HepG2 (cell line): Measurements from ENCODE around the gene NDUFV1. TPM values are rescaled to one million over a fixed set of nuclear protein-coding genes. Genes with fewer than 3 reads are reported as not detected.
A peak's percentile ranks its signal among the peaks of the same experiment; 100 is the strongest.

Source experiments
- ATAC-seq: fragments of 200-7000 bp; cut with Tn5 transposase; 3 replicates; pipeline ENCODE4 v1.9.1; 2020; ENCODE audit warnings: mild to moderate bottlenecking, moderate library complexity
- BruUV-seq: library from RNA; stranded (reverse); fragments of 400-500 nt; replicated peaks from 2 replicates; lab custom pipeline; 2021; lab: Mats Ljungman, UMichigan
- CTCF ChIA-PET: fragments of 300-600 bp; formaldehyde crosslinking; extraction: SDS; loops from one replicate; lab custom pipeline; 2021; ENCODE audit warnings: low total read pairs, inconsistent platforms, low intra/inter-chr PET ratio; lab: Yijun Ruan, JAX
- POLR2A ChIA-PET: fragments of 350-600 bp; sonication (Branson Sonifier 250); formaldehyde crosslinking; loops from one replicate; lab custom pipeline; 2020; ENCODE audit warnings: antibody characterized with exemption, inconsistent platforms; lab: Yijun Ruan, JAX
- DNase-seq: peaks from one replicate; pipeline ENCODE4 v3.0.0-alpha.2; 2015; ENCODE audit warnings: low spot score
- FAIRE-seq: peaks from 3 replicates; lab custom pipeline; 2011; peaks lifted over from hg19 to GRCh38; lab: Jason Lieb, UNC
- H2AFZ ChIP-seq: one replicate; pipeline ENCODE4 v1.6.1; 2011; ENCODE audit warnings: low read length, inconsistent platforms
- H3K27ac ChIP-seq: fragments of 300-600 bp; 3 replicates; pipeline ENCODE4 v1.8.0; 2011; ENCODE audit warnings: mixed run types, mild to moderate bottlenecking, mixed read lengths, low read length, inconsistent platforms; ENCODE audit not compliant: insufficient read depth; ENCODE audit errors: extremely low read length
- H3K27me3 ChIP-seq, 2 experiments: fragments of 200-600 bp in 1 of 2; 2 replicates in 1 of 2; 3 replicates in 1 of 2; pipeline versions ENCODE4 v1.6.0 to v1.8.0; 2011; ENCODE audit warnings: low read length in 2 of 2, mild to moderate bottlenecking in 2 of 2, moderate library complexity in 2 of 2, inconsistent platforms in 1 of 2; ENCODE audit not compliant: insufficient read depth in 2 of 2, control insufficient read depth in 1 of 2
- H3K36me3 ChIP-seq, 2 experiments: fragments of 200-600 bp in 1 of 2; replicated peaks in 1 of 2; 2 replicates in 1 of 2; 3 replicates in 1 of 2; pipeline versions ENCODE4 v1.5.1 to v1.8.0; 2011; ENCODE audit warnings: low read length in 2 of 2, inconsistent platforms in 1 of 2; ENCODE audit not compliant: insufficient read depth in 2 of 2, control insufficient read depth in 1 of 2
- H3K4me1 ChIP-seq: 2 replicates; pipeline ENCODE4 v1.5.1; 2012; ENCODE audit warnings: low read length, inconsistent platforms; ENCODE audit not compliant: insufficient read depth
- H3K4me2 ChIP-seq: 2 replicates; pipeline ENCODE4 v1.6.0; 2011; ENCODE audit warnings: low read depth, low read length, inconsistent platforms
- H3K4me3 ChIP-seq, 3 experiments: fragments of 200-600 bp in 1 of 3; sonication (generic), shearing (Covaris generic) in 1 of 3; replicated peaks in 1 of 3; 2 replicates each; pipeline ENCODE4 v1.5.1; 2011 to 2016; ENCODE audit warnings: low read length in 3 of 3, inconsistent platforms in 2 of 3, low read depth in 2 of 3, mild to moderate bottlenecking in 2 of 3, control low read depth in 1 of 3, mixed read lengths in 1 of 3; ENCODE audit not compliant: insufficient read depth in 1 of 3
- H3K79me2 ChIP-seq: one replicate; pipeline ENCODE4 v1.6.1; 2011; ENCODE audit warnings: low read length, inconsistent platforms; ENCODE audit not compliant: insufficient read depth
- H3K9ac ChIP-seq: 2 replicates; pipeline ENCODE4 v1.6.0; 2011; ENCODE audit warnings: mild to moderate bottlenecking, low read depth, low read length, inconsistent platforms; ENCODE audit not compliant: insufficient read depth
- H3K9me3 ChIP-seq: 2 replicates; pipeline ENCODE4 v1.5.1; 2012; ENCODE audit warnings: mild to moderate bottlenecking, low read length
- H4K20me1 ChIP-seq: 2 replicates; pipeline ENCODE4 v1.6.0; 2011; ENCODE audit warnings: inconsistent platforms, mild to moderate bottlenecking, low read length, moderate library complexity; ENCODE audit not compliant: insufficient read depth
- HMGXB4 ChIP-seq, 2 experiments: sonication (generic) in 1 of 2; formaldehyde crosslinking in 1 of 2; IDR thresholded peaks; 2 replicates each; pipeline versions ENCODE4 v1.4.0 to v1.6.1; 2018 to 2020; ENCODE audit warnings: missing genetic modification reagents in 2 of 2, borderline replicate concordance in 1 of 2, low read depth in 1 of 2, mild to moderate bottlenecking in 1 of 2, missing biosample characterization in 1 of 2
- NFAT5 ChIP-seq: sonication (generic); formaldehyde crosslinking; IDR thresholded peaks from 2 replicates; pipeline ENCODE4 v1.4.0; 2020; ENCODE audit warnings: missing genetic modification reagents
- NFIC ChIP-seq: IDR thresholded peaks from 2 replicates; pipeline ENCODE4 v1.6.1; 2012; ENCODE audit warnings: mild to moderate bottlenecking, low read length, inconsistent platforms
- SMYD3 ChIP-seq: sonication (generic); formaldehyde crosslinking; IDR thresholded peaks from 2 replicates; pipeline ENCODE4 v1.8.1; 2023; ENCODE audit warnings: mild to moderate bottlenecking, missing genetic modification reagents
- SOX13 ChIP-seq, 3 experiments: fragments of 450-650 bp in 1 of 3; sonication (generic) in 1 of 3; formaldehyde crosslinking in 1 of 3; IDR thresholded peaks in 2 of 3; conservative IDR thresholded peaks in 1 of 3; 2 replicates each; pipeline versions ENCODE4 v1.5.0 to v1.6.1; 2016 to 2020; ENCODE audit warnings: antibody characterized with exemption in 1 of 3, mild to moderate bottlenecking in 1 of 3, missing compliant biosample characterization in 1 of 3, missing genetic modification reagents in 1 of 3, moderate library complexity in 1 of 3
- ZBTB38 ChIP-seq: sonication (generic); formaldehyde crosslinking; IDR thresholded peaks from 2 replicates; pipeline ENCODE4 v1.5.1; 2020; ENCODE audit warnings: mild to moderate bottlenecking, missing genetic modification reagents
- ZC3H13 ChIP-seq: sonication (generic); formaldehyde crosslinking; IDR thresholded peaks from 2 replicates; pipeline ENCODE4 v1.8.1; 2023; ENCODE audit warnings: mild to moderate bottlenecking, missing genetic modification reagents, moderate library complexity
- ZC3H4 ChIP-seq: sonication (generic); formaldehyde crosslinking; IDR thresholded peaks from 2 replicates; pipeline ENCODE4 v1.4.0; 2020; ENCODE audit warnings: missing genetic modification reagents, borderline replicate concordance
- ZFP1 ChIP-seq: IDR thresholded peaks from 2 replicates; pipeline ENCODE4 v1.6.1; 2016
- ZFP90 ChIP-seq: sonication (generic); formaldehyde crosslinking; IDR thresholded peaks from 2 replicates; pipeline ENCODE4 v1.8.0; 2022; ENCODE audit warnings: missing genetic modification reagents, mild to moderate bottlenecking, inconsistent platforms, borderline replicate concordance
- ZNF260 ChIP-seq: sonication (generic); formaldehyde crosslinking; IDR thresholded peaks from 2 replicates; pipeline ENCODE4 v1.4.0; 2020; ENCODE audit warnings: missing genetic modification reagents, low read depth, mild to moderate bottlenecking, borderline replicate concordance
- ZNF350 ChIP-seq: sonication (generic); formaldehyde crosslinking; IDR thresholded peaks from 2 replicates; pipeline ENCODE4 v1.4.0; 2020; ENCODE audit warnings: mild to moderate bottlenecking, low read depth, missing genetic modification reagents, borderline replicate concordance
- ZNF672 ChIP-seq: sonication (generic); formaldehyde crosslinking; IDR thresholded peaks from 2 replicates; pipeline ENCODE4 v1.8.1; 2022; ENCODE audit warnings: missing genetic modification reagents
- WGBS: methylation state at CpG from one replicate; pipeline ENCODE4 v1.1.6; 2017; ENCODE audit warnings: low lambda C conversion rate; 5-methylcytosine and 5-hydroxymethylcytosine counted together
- in situ Hi-C: cut with HindIII; loops from 2 replicates; pipeline ENCODE4 v1.10.0; 2017; ENCODE audit warnings: low pct_unique_long_range_greater_than_20kb; ENCODE audit not compliant: extremely low pct_ligation_motif_present
- intact Hi-C: fragments of 100-400 bp; cut with micrococcal nuclease; formaldehyde crosslinking; loops from one replicate; pipeline ENCODE4 v1.10.0; 2022; ENCODE audit not compliant: unreplicated experiment
- polyA plus RNA-seq, 8 experiments: library from polyadenylated mRNA; depleted of rRNA in 3 of 8; stranded (reverse) in 7 of 8; unstranded in 1 of 8; fragments of >200 nt; fragmentation: Illumina TruSeq in 4 of 8; extraction: Trizol in 4 of 8; gene quantifications; 2 replicates each; pipeline versions ENCODE4 v1.2.1 to v1.2.3, GENCODE V29; 2011 to 2016; ENCODE audit warnings: low read depth in 4 of 8, missing spikeins in 1 of 8, mixed read lengths in 1 of 8; ENCODE audit not compliant: insufficient read depth in 1 of 8
- total RNA-seq, 5 experiments: library from RNA; depleted of rRNA; stranded (reverse); fragments of >200 nt; fragmentation: Illumina TruSeq; extraction: Trizol; gene quantifications; 2 replicates each; pipeline ENCODE4 v1.2.3, GENCODE V29; 2016; ENCODE audit warnings: low read depth in 1 of 5
- TF ChIP-seq, protein P1 (sequence below): sonication (generic); formaldehyde crosslinking; IDR thresholded peaks from 2 replicates; pipeline ENCODE4 v1.8.0; 2022; ENCODE audit warnings: missing genetic modification reagents, mild to moderate bottlenecking, moderate library complexity, borderline replicate concordance

Gene NDUFV1
- total and polyA plus RNA-seq, 2 of the 13 experiments (the other 11 are each of a cell fraction or from before 2014, with no cell fraction given): 88.9 to 137 TPM

DNA sequence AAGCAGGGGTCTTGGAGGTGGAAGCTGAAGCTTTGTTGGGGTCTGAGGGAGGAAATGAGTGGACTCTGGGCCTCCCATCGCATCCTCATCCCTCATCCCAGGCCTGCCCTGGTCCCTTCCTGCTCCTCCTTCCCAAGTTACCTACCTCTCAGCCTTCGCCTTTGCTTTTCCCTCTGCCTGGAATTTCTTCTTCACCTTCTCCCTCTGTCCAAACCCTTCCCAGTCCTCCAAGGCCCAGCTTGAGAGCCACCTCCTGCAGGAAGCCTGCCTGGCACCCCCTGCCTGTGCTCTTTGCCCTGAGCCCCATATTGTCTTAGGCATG, 25.1 kb downstream of the NDUFV1 start:
- no peak for FAIRE-seq
- H3K4me2 ChIP-seq: peak overlapping the region; percentile 83
- H3K4me3 ChIP-seq: peak overlapping the region; percentile 38 to 86 (median 71); a peak in 5 of 6 replicates
- no peaks in the 10 kb centered on the region for H3K36me3 ChIP-seq
- no TSS peak for BruUV-seq
- no peak for DNase-seq
- H3K4me1 ChIP-seq: peaks cover 64% of the 10 kb centered on the region
- in situ Hi-C loops: no loop called here
- ChIA-PET CTCF (interaction anchor here (1.6 kb wide), 1 partner anchor 16 kb away, joined by 3 read pairs; no protein-coding TSS in a partner anchor), POLR2A (interaction anchor here (0.8 to 4.8 kb wide), 9 partner anchors 9 to 278 kb away, joined by 3 to 52 read pairs (median 5); partner anchors contain the start of genes ACY3 and POLD4)
- 24% methylated on average over 2 of the region's 2 CpGs for WGBS
- peak overlapping the region; percentile 58 for H3K9ac ChIP-seq
- no peak overlapping the region for H2AFZ ChIP-seq
- H3K27me3 ChIP-seq: no peaks in the 10 kb centered on the region; a peak in 2 of 5 replicates
- no peaks in the 10 kb centered on the region for H3K9me3 ChIP-seq
- peak overlapping the region; percentile 84 for H3K27ac ChIP-seq
- ATAC-seq: no peak
- intact Hi-C loops: no loop called here
- no peaks in the 10 kb centered on the region for H3K79me2 ChIP-seq
- no peaks in the 10 kb centered on the region for H4K20me1 ChIP-seq
- no peak for TF ChIP-seq ZNF350 (CRISPR knock-in tag)
- TF ChIP-seq ZC3H13 (CRISPR knock-in tag): 0 out of 2 replicates have a peak, but pooled peaks have one; percentile 12
- no peak for TF ChIP-seq SOX13 (IDR thresholded peaks at IDR 0.05)
- no peak for TF ChIP-seq SOX13 (CRISPR knock-in tag; conservative IDR thresholded peaks at IDR 0.05 in 1 of 2, IDR thresholded peaks at IDR 0.05 in 1 of 2)
- TF ChIP-seq ZBTB38: 0 out of 2 replicates have a peak, but pooled peaks have one; percentile 15
- TF ChIP-seq ZFP1 (CRISPR knock-in tag): no peak
- no peak for TF ChIP-seq NFAT5 (CRISPR knock-in tag)
- TF ChIP-seq SMYD3 (CRISPR knock-in tag): no peak
- TF ChIP-seq, protein P1, sequence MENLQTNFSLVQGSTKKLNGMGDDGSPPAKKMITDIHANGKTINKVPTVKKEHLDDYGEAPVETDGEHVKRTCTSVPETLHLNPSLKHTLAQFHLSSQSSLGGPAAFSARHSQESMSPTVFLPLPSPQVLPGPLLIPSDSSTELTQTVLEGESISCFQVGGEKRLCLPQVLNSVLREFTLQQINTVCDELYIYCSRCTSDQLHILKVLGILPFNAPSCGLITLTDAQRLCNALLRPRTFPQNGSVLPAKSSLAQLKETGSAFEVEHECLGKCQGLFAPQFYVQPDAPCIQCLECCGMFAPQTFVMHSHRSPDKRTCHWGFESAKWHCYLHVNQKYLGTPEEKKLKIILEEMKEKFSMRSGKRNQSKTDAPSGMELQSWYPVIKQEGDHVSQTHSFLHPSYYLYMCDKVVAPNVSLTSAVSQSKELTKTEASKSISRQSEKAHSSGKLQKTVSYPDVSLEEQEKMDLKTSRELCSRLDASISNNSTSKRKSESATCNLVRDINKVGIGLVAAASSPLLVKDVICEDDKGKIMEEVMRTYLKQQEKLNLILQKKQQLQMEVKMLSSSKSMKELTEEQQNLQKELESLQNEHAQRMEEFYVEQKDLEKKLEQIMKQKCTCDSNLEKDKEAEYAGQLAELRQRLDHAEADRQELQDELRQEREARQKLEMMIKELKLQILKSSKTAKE (CRISPR knock-in tag): no peak
- no peak for TF ChIP-seq ZNF672 (CRISPR knock-in tag)
- TF ChIP-seq NFIC: no peak
- TF ChIP-seq HMGXB4 (CRISPR knock-in tag; IDR thresholded peaks at IDR 0.05; ENCODE audit: borderline replicate concordance in 1 of 2, low read depth in 1 of 2): no peak
- TF ChIP-seq ZC3H4 (CRISPR knock-in tag): no peak
- no peak for TF ChIP-seq ZFP90 (CRISPR knock-in tag)
- no peak for TF ChIP-seq ZNF260 (CRISPR knock-in tag)
